Activated T-helper 1 cell treated with anti-CD3 and anti-CD28 coated beads, Interleukin-12 subunit alpha, Interleukin-12 subunit beta, Interleukin-2, Interleukin-4 antibody, amounts not matched to agents 30 ng/mL and 10 ng/mL and 1 ng/mL, durations not matched to agents 14 hours and 24 hours and 36 hours (primary cell): Measurements from ENCODE around the gene SF3B4. TPM values are rescaled to one million over a fixed set of nuclear protein-coding genes. Genes with fewer than 3 reads are reported as not detected.
"Not testable (repeated sequence)": the region's sequence is repeated elsewhere in the genome, so short reads cannot be mapped to it uniquely, and the experiment has no call there.

Experiments
- DNase-seq: peaks from one replicate; pipeline ENCODE4 v3.0.0; 2021; ENCODE audit warnings: low spot score
- H3K27ac Mint-ChIP-seq: one replicate; pipeline ENCODE4 v1.8.0; 2021; ENCODE audit warnings: mild to moderate bottlenecking, mixed read lengths
- H3K27me3 Mint-ChIP-seq: one replicate; pipeline ENCODE4 v1.8.0; 2022; ENCODE audit warnings: mild to moderate bottlenecking, moderate library complexity, mixed read lengths; ENCODE audit not compliant: insufficient read depth
- H3K36me3 Mint-ChIP-seq: one replicate; pipeline ENCODE4 v1.8.0; 2021; ENCODE audit warnings: low read depth, mixed read lengths
- H3K4me1 Mint-ChIP-seq: one replicate; pipeline ENCODE4 v1.8.0; 2021; ENCODE audit warnings: low read depth, mixed read lengths
- H3K4me3 Mint-ChIP-seq: one replicate; pipeline ENCODE4 v1.8.0; 2021; ENCODE audit warnings: mild to moderate bottlenecking, moderate library complexity, mixed read lengths
- H3K9me3 Mint-ChIP-seq: one replicate; pipeline ENCODE4 v1.8.0; 2021; ENCODE audit warnings: mixed read lengths
- intact Hi-C: fragments of 100-400 bp; cut with micrococcal nuclease; formaldehyde crosslinking; loops from one replicate; pipeline ENCODE4 v1.15.1; 2024
- total RNA-seq: library from RNA; stranded (reverse); gene quantifications from 2 replicates; pipeline ENCODE4 v1.2.3, GENCODE V29; 2022

The SF3B4 gene
- total RNA-seq, 1 donor from 2014 or later = 125 TPM

DNA sequence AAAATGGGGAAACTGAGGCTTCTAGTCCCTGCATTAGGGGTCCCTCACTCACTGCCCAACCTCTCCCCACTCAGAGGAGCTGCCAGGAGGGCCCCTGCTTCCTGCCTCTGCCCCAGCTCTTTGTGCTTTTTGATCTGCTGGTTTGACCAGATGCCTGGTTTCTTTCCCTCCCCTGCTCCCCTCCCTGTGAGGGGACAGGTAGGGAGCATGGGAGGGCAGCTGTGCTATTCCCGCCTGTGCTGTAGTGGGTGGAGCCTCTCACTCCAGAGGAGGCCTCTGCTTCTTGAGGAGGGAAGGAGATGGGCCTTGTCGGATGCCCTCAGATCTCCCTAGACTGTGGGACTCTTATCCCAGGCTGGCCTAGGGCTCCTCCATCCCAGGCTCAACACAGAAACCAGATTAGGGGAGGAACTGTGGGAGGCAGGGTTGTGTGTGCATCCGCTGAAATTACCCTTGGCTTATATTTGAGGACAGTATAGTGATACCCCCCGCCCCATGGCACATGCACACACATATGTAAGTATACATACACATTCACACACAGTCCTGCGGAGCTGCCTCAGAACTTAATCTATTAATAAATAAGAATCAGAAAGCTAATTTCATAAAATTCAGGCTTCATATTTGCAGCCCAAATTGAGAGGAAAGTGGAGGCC is 23.6 kb downstream of the SF3B4 start:
- no peak overlapping the region for H3K4me3 Mint-ChIP-seq
- peaks cover 18% of the 10 kb centered on the region for H3K4me1 Mint-ChIP-seq
- no peak for DNase-seq
- no peaks in the 10 kb centered on the region for H3K27me3 Mint-ChIP-seq
- H3K36me3 Mint-ChIP-seq = peaks cover 38% of the 10 kb centered on the region
- no peak overlapping the region for H3K27ac Mint-ChIP-seq
- no peaks in the 10 kb centered on the region for H3K9me3 Mint-ChIP-seq
- intact Hi-C loops = no loop called here

- Mint-ChIP-seq H3K27me3 (peaks cover 2% of the 10 kb centered on the region), H3K4me3 (peak within 1 kb of the TSS; percentile 86), H3K36me3 (peaks cover 13% of the 10 kb centered on the region), H3K4me1 (peaks cover 27% of the 10 kb centered on the region), H3K9me3 (no peaks in the 10 kb centered on the region), H3K27ac (peak within 1 kb of the TSS; percentile 92)
- intact Hi-C loops = loop anchor here (1.0 to 10.0 kb wide), 7 partner anchors 13 to 422 kb away; partner anchors contain the start of genes PRPF3, SF3B4 and SV2A
- peak; percentile 77 for DNase-seq
Observed at GRCh38 chr1:149899460-149900284, 27.9 kb downstream of the SF3B4 start, which contains the start of gene BOLA1. BOLA1 (plus strand) TSS chr1:149899568; CDS start chr1:149900060, 492 bp downstream.

GRCh38 chr1:149896575-149896974 is 31.0 kb downstream of the SF3B4 start:
- Mint-ChIP-seq H3K27ac (no peak overlapping the region), H3K27me3 (peaks cover 2% of the 10 kb centered on the region), H3K9me3 (no peaks in the 10 kb centered on the region), H3K36me3 (peaks cover 5% of the 10 kb centered on the region), H3K4me3 (no peak overlapping the region), H3K4me1 (peaks cover 32% of the 10 kb centered on the region)
- intact Hi-C loops = loop anchor here (10.0 kb wide), 3 partner anchors 68 to 318 kb away; no protein-coding TSS in a partner anchor
- no peak for DNase-seq

- H3K36me3 Mint-ChIP-seq = no peaks in the 10 kb centered on the region
- intact Hi-C loops = loop anchor here (2.0 kb wide), 1 partner anchor 162 kb away; no protein-coding TSS in a partner anchor
- no peak overlapping the region for H3K4me3 Mint-ChIP-seq
- H3K9me3 Mint-ChIP-seq = no peaks in the 10 kb centered on the region
- H3K27ac Mint-ChIP-seq = no peak overlapping the region
- no peaks in the 10 kb centered on the region for H3K27me3 Mint-ChIP-seq
- peaks cover 4% of the 10 kb centered on the region for H3K4me1 Mint-ChIP-seq
- no peak for DNase-seq
Observed at GRCh38 chr1:149888999-149889289, 38.7 kb downstream of the SF3B4 start.

DNA sequence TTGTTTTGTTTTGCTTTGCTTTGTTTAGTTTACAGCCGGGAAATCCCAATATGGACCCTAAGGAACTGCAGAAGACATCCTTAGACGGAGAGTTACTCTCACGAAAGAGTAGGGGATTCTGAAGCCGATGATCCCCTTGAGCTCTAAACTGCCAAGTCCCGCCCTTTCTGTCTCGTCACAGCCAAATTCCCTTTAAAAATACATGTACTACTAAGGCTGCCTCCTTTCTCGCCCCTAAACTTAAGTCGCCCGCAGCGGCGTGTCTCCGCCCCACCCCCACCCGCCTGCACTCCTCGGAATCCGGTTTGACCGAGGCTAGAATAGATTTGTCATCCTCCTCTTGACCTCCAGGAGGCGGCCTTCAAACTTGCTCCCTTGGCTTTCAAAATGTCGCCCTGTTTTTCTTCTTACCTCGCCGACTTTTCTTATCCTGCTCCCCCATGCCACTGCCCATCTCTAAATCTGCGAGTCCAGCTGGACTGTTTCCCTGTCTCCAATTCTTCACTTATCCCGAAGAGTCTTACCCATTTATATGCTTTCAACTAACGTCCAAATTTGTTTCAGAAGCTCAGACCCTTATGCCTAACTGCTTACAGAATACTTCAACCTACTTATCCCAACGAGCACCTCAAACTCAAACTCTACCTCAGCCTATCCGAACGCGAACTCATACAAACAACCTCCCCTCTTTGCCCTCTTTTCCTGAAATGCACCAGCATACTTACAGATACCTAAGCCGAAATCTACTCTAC is 39.2 kb downstream of the SF3B4 start:
- no peak overlapping the region for H3K4me3 Mint-ChIP-seq
- peak; percentile 67 for DNase-seq
- no peaks in the 10 kb centered on the region for H3K27me3 Mint-ChIP-seq
- H3K4me1 Mint-ChIP-seq = peaks cover 4% of the 10 kb centered on the region
- H3K36me3 Mint-ChIP-seq = no peaks in the 10 kb centered on the region
- intact Hi-C loops = loop anchor here (2.0 kb wide), 1 partner anchor 162 kb away; no protein-coding TSS in a partner anchor
- H3K27ac Mint-ChIP-seq = no peak overlapping the region
- no peaks in the 10 kb centered on the region for H3K9me3 Mint-ChIP-seq

- Mint-ChIP-seq H3K9me3 (no peaks in the 10 kb centered on the region), H3K27ac (no peak overlapping the region), H3K4me3 (no peak overlapping the region), H3K4me1 (peaks cover 4% of the 10 kb centered on the region), H3K36me3 (no peaks in the 10 kb centered on the region), H3K27me3 (no peaks in the 10 kb centered on the region)
- DNase-seq = peak; percentile 80
- intact Hi-C loops = loop anchor here (2.0 kb wide), 2 partner anchors 121 to 163 kb away; no protein-coding TSS in a partner anchor
Observed at GRCh38 chr1:149887456-149888246, 40.0 kb downstream of the SF3B4 start.

- not testable (repeated sequence) for H3K4me1 Mint-ChIP-seq, H3K27ac Mint-ChIP-seq, H3K27me3 Mint-ChIP-seq, H3K9me3 Mint-ChIP-seq, H3K4me3 Mint-ChIP-seq, DNase-seq, H3K36me3 Mint-ChIP-seq
- intact Hi-C loops = loop anchor here (2.0 kb wide), 1 partner anchor 122 kb away; no protein-coding TSS in a partner anchor
Observed at GRCh38 chr1:149887196-149887455, 40.5 kb downstream of the SF3B4 start.

GRCh38 chr1:149886396-149887195 is 41.0 kb downstream of the SF3B4 start:
- peak; percentile 90 for DNase-seq
- Mint-ChIP-seq H3K36me3 (peaks cover 1% of the 10 kb centered on the region), H3K27me3 (no peaks in the 10 kb centered on the region), H3K4me3 (no peak overlapping the region), H3K9me3 (no peaks in the 10 kb centered on the region), H3K4me1 (peaks cover 13% of the 10 kb centered on the region), H3K27ac (no peak overlapping the region)
- intact Hi-C loops = loop anchor here (1.0 to 2.0 kb wide), 5 partner anchors 13 to 348 kb away; partner anchors contain the start of genes BOLA1, SF3B4 and VPS45

GRCh38 chr1:149886121-149886395 is 41.5 kb downstream of the SF3B4 start:
- H3K4me3 Mint-ChIP-seq, DNase-seq, H3K27ac Mint-ChIP-seq, H3K27me3 Mint-ChIP-seq, H3K36me3 Mint-ChIP-seq, H3K9me3 Mint-ChIP-seq: not testable (repeated sequence)
- intact Hi-C loops = loop anchor here (1.0 to 2.0 kb wide), 5 partner anchors 13 to 348 kb away; partner anchors contain the start of genes BOLA1, SF3B4 and VPS45
- peaks cover 15% of the 10 kb centered on the region for H3K4me1 Mint-ChIP-seq

GRCh38 chr1:149885339-149886120 is 42.1 kb downstream of the SF3B4 start:
- intact Hi-C loops = loop anchor here (1.0 to 2.0 kb wide), 5 partner anchors 14 to 349 kb away; partner anchors contain the start of genes BOLA1, SF3B4 and VPS45
- no peak overlapping the region for H3K27ac Mint-ChIP-seq
- no peak overlapping the region for H3K4me3 Mint-ChIP-seq
- no peaks in the 10 kb centered on the region for H3K27me3 Mint-ChIP-seq
- no peaks in the 10 kb centered on the region for H3K9me3 Mint-ChIP-seq
- peaks cover 15% of the 10 kb centered on the region for H3K4me1 Mint-ChIP-seq
- DNase-seq = peak; percentile 66
- peaks cover 1% of the 10 kb centered on the region for H3K36me3 Mint-ChIP-seq
